Stimulated activated naive CD4-positive, alpha-beta T cell treated with Interleukin-2 at 50 U/mL for 16 hours (primary cell): ENCODE measurements around the gene DCC.

Experiments used
- DNase-seq: peaks from one replicate; lab custom pipeline; 2025; lab: John Stamatoyannopoulos, UW

The DCC gene

DNA sequence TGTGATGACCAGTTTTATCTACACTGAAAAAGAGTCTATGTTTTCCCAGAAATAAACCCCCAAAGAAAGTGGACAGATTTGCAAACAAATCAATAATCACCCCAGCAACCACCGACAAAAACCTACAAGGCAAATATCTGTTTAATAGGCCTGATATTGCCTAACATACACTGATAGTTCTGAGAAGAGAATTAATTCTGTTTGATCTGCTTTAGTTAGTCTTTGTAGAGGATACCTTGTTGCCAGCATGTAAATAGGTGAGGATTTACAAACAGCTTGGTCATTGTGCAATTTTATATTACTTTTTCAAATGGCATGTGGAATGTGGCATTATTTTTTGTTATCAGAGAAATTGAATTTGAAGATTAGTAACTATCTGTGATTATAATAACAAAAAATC is 86.5 kb downstream of the DCC start:
- DNase-seq = no peak

DNA sequence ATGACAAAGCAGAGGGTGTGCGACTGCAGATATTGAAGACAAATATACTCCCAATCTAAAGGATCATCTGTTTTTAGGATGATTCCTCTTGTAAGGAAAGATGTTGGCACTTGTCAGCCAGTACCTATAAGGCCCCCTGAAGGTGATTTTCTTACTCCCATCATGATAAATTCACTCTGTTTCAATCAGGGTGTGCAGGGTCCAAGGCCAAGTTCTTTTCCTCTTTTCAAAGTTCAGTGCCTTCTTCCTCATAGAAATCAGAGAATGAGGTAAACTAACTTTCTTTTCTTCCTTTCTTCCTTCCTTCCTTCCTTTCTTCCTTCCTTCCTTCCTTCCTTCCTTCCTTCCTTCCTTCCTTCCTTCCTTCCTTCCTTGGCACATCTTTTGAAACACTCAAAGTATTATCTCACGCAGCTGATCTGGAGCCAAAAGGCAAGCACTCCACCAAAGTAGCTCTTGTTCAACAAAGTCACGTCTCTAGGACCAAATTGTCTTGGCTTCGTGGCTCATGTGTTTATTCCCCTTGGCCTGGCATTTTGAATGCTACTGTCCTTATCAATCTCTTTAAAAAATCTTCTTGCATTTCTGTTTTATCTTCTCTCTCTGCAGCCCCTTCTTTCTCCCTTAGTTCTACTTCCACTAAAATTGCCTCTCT is 87.7 kb downstream of the DCC start:
- no peak for DNase-seq

DNA sequence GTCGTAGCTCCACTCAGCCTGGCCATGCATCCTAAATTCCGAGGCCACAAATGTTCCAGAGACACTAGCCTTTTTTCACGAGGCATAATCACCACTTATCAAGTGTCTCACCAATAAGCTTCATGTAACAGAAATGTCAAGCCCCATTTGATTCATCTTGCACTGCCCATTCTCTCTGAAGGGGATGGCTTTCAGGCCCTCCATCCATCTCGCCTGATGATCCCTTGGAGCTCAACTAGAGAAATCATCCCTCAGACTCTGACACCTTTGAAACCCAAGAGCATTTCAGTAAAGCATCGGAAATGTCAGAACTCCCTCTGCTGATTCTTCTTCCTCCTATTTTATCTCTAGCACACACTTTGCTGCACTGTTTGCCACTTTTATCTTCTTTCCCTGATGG is 91.7 kb downstream of the DCC start:
- DNase-seq = no peak

DNA sequence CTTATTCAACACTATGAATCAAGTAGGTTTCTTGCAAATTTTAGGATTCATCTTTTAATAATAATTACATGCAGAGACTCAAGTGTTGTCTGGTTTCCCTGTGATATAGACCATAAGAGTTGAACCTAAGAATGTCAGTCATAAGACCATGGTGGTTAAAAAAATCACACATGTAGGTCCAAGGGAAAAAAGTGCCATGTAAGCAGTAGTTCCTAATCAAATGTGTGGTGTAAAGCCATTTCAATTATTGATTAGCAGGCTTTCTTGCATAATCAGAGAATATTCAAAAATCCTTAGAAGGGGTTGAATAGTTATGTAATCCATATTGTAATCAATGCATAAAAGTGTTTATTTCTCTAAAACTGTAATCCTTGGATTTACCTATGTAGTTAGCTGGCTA is 93.8 kb downstream of the DCC start:
- no peak for DNase-seq

DNA sequence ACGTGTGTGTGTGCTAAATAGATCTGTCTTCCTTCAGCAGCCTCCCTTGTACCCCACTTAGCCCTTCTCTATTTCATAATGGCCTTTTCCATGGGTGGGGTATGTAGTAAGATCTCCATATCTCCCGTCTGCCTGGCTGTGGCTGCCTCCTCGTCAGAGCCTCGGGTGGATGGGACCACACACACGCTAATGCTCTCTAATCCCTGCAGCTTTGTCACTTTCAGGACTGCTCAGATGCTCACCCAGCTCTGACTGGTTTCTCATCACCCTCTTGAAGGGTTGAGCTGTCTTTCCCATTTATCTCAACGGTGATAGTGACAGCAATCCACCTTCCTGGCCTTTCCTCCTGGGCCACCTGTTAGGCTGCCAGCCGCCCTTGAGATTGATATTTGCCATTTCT is 95.3 kb downstream of the DCC start:
- no peak for DNase-seq

DNA sequence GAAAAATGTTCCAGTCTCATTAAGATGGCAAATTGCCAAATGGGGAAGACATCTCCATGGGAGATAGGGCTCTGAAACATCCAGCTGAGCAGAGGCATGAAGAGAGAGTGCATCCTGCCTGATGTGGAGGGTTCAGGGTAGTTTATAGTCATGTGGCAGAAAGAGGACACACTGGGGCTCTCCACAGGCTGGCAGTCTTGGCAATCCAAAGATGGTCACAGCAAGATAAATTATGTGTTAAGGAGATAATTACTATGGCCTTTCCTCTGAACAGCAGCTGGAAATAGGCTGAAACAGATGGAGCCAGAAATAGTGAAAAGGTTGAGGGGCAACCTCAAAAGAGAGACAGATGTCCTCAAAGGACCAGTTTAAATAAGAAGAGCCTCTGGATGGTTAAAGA is 97.2 kb downstream of the DCC start:
- DNase-seq = no peak

DNA sequence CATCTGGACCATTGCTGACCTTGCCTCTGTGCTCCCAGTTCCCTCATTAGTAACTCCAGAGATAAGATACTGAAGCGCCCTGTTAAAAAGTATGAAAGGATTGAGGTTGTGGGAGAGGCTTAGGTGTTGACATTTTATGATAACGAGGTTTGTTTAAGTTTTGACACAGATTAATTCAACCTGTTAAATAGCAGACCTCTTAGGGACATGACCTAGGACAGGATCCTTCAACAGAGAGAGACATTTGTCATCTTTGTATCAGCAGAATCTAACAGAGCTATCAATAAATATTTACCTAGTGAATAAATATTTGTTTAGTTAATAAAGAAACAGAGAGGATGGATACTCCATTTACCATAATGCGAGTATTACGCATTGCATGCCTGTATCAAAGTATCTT is 99.5 kb downstream of the DCC start:
- no peak for DNase-seq

DNA sequence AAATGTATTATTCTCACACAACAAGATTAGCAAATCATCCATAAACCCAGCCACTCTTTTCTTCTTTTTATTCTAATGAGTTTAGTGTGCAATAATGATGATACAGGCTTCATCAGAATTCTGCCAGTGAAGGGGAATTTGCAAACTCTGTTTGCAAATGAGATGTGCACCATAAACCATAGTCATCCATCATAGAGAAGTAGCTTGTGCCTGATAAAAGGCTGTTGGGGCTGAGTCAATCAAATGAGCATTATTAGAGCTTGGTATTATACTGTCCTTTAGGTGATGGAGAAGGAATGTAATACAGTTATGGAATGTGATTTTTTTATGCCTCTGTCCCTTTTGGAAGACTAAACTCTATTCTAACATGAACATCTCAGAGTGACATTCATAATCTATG is 101.8 kb downstream of the DCC start:
- DNase-seq = no peak

DNA sequence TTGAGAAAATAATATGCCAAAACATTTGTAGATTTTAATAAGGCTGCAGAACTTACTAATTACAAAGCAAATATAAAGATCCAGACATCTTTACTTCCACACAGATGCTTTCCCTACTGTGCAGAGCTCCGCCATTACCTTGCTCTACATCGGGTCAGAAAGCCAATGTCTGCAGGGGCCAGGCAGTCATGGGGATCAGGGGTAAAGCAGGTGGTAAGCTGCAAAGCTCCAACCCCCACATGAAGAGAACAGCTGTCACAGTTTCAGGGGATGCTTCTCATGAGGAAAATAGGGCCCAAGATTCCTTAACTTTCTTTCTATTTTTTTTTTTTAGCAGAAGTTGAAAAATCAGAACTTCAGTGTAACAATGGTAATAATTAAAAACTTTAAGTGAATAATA is 102.7 kb downstream of the DCC start:
- DNase-seq = no peak

DNA sequence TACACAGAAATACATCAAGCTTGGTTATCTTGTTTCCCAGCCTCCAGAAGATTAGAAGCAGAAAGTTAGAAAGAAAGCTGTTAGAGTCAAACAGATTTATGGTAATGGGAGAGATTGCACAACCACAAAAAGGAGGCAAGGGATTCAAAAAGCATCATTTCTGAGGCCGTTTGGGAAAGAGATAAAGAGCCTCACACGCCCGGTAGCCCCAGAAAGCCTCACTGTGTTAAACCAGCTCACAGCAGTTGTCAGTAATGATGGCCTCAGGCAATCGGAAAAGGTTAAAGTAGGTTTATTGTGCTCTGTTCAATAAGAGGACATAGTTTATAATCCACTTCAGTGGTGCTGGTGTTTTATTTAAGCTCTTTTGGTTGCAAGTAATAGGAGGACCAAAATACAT is 111.3 kb downstream of the DCC start:
- no peak for DNase-seq

DNA sequence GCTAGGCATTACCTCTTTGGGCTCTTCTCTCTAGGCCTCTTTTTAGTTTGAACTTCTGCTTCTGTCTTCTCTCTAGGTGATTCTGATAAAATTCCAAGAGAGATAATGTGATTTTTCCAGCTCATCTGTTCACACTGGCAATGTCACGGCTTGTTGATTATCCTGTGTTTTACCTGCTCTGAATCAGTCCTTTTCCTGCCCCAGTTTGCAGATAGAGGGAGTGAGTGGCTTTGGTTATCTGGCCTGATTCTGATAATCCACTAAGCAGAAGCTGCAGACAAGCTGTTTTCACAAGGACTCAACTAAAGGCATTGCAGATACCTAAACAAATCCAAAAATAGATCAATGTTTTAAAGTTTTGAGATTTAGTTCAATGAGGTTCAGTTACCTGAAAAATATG is 111.9 kb downstream of the DCC start:
- DNase-seq = no peak

DNA sequence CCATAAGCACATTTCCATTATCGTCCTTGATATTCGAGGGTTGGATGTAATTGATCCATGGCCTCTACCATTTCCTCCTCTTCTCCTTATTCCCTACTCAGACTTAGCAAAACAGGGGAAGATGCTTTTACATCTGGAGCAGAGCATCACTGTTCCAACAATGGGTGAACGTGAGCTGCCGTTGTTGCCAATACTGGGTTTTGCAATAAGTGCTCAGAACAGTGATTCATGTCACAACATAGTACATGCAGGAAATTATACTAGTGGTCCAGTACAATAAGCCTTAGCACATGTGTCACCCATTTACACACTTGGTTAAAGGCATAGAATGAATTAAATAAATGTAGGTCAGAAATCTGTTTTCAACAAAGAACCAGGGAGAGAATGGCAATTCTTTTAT is 112.4 kb downstream of the DCC start:
- DNase-seq = no peak

DNA sequence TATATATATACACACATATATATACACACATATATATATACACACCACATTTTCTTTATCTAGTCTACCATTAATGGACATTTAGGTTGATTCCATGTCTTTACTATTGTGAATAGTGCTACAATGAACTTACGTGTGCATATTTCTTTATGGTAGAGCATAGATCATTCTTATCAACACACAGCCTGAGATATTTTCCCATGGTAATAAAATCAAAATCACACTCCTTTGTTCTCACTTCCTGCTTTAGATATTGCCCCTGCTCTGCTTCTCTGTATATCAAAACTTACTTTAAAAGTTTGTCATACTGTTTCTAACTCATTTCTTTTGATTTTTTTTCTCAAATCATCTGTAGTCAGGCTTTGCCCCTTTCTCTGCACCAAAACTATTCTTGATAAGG is 119.9 kb downstream of the DCC start:
- no peak for DNase-seq

DNA sequence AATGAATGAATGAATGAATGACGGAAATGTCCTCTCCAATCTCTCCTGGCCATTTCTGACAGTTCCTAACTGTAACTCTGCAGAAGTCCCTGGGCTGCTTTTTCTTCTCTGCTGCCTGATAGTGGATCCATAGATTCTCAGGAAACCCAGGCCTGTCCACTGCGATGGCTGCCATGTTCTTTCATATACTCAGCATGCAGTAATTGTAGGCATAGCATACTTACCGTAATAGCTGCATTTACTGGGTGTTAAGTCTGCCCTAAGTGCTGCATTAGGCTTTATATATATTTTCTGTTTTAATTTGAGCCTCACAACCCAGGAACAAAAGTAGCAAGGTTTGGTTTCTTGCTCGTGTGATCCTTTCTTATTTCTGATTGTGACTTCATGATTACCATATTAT is 122.9 kb downstream of the DCC start:
- DNase-seq = no peak

DNA sequence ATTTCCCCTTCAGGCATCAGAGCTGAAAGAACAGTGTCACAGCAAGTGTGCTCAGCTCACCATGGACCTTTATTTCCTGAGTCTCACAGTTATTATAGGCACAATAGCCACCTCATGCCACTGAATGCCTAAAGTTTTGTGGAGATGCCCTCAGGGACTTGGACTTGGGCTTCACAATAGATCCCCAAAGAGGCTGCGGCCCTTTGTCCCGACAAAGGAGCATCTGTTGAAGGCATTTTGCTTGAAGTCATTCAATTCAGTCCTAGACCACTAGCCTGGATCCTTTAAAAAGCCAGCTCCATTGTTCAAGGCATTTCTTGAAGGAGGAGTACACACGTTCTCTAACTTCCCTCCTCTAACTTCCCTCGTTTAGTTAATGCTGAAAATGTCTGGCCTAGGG is 125.4 kb downstream of the DCC start:
- no peak for DNase-seq

DNA sequence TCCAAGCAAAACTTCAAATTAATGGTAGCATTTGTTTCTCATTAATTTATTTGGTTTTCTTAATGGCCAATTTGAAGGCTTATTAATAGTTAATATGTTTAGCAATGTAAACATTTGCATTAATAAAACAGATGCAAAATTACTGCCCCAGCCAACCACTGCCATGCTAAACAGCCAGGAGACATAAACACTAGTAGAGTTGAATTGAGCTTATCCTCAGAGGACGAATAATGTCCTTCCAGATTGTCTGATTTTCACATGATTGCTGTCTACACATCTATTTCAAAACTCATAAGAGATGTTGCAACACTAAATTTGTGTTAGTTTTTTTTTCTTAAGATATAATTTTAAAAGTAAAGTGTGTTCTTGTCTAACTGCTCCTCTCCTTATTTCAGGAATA is 128.5 kb downstream of the DCC start:
- DNase-seq = no peak

DNA sequence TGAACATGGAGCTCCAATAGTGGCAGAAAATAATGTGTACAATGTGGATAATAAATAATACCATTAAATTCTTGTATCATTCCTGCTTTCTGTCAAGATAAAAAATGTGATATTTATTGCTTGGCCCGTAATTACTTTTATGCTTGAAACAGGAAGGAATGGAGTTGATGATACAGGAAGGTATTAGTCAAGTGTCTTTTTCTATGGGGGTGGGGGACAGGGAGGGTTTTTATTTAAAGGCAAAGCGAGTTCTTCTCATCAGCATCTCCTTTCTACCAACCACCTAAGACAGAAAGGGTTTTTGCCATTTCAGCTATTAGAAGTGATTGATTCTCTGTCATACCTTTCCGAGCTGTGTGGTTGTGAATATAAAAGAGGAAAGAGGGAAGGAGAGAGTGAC is 135.3 kb downstream of the DCC start:
- no peak for DNase-seq

DNA sequence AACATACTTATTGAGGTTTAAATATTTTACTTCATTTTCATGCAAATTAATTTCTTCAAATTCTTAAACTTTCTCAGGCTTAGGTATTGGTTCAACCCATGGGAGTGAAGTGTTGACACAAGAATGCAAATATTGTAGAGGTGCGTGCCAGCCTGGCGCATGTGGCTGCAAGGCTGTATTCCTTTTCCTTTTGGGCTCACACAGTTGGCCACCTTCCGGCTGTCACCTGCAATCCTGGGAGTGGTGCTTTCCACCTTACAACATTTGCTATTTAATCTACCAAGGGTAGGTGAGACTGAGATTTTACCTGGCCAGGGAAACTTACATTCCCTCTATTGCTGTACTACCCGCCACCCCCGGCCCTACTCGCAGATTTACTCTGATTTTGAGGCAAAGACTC is 141.1 kb downstream of the DCC start:
- DNase-seq = no peak

DNA sequence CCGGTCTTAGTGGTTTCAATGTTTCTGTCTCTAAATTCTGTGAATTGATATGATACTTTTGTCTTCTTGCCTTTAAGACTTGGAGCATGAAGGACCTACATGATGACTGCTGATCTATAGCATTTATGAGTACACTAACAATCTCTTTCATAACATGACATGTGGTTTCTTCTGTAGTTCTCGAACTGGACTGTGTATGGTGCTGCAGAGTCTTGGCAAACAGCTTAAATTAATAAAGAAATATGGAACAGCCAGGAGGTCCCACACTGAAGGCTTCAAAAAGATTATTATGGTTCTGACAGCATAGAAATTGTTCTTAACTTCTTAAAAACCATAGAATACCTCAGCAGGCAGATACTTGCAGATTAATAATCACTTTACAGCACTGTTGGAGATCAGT is 145.0 kb downstream of the DCC start:
- DNase-seq = no peak

DNA sequence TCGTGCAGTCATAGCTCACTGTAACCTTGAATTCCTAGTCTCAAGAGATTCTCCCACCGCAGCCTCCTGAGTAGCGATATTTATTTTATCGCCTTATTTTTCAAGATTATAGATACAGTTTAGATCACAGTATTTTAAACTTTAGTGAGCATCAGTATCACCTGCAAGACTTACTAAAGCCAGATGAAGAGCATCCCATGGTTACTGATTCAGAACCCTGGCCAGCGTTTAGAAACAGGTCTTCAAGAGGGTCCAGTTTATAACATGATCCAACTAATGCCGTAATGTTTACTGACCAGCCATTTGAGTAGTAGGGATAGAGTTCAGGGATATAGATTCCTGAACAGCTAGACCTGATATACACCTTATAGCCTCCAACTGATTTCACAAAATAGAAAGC is 146.1 kb downstream of the DCC start:
- DNase-seq = no peak

DNA sequence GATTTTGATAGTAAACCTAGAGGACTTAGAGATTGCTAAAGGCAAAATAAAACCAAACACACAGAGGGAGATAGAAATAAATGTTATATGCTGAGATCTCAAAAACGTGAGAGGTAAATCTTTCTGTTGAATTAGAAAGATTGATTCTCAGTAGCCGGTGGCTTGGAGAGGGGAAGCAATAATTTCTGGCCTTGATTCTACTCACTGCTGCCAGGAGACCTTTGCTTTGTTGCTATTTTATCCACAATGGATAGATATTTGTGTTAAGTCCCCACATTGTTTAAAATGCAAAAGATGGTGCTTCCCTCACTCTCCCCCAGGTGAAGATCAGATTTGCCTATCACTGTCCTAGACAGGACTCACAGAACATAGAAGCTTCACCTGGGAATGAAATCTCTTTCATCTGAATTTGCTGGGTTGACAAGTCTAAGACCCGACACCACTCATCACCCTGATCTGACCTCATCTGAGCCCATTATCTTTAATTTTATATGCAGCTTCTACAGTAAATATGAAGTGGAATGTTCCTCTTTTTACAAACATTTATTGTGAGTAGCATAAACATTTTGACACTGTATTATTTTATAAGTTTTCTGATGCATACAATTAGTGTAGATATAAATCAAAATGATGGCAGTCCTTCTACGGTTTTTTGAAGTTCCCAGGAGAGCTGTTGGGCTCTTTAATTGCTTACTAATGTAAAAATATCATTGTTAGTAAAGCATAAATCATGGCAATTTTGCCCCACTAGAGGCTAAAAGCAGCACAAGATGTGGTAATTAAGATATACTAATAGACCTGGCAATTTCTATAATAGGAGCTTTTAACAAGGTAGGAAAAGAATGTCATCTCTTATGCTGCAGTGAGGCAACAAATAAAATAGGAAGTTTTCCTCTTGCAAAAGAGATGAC is 149.7 kb downstream of the DCC start:
- no peak for DNase-seq

DNA sequence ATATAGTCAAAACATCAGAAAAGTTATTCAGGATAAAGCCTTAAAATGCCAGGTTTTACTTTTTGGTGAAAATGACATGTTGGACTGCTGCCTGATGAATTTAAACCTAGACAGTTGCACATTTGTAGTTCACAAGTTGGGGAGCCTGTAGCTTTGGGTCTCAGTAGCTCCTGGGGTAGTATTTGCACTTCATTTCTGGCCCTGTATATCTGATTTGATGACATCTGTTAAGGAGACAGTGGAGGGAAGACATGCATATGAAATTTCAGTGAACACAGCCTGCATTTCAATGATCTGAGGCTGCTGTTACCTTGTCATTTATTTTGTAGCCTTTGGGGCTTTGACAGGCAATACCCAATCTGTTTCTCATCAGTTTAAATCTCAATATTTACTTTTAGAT is 156.4 kb downstream of the DCC start:
- no peak for DNase-seq

DNA sequence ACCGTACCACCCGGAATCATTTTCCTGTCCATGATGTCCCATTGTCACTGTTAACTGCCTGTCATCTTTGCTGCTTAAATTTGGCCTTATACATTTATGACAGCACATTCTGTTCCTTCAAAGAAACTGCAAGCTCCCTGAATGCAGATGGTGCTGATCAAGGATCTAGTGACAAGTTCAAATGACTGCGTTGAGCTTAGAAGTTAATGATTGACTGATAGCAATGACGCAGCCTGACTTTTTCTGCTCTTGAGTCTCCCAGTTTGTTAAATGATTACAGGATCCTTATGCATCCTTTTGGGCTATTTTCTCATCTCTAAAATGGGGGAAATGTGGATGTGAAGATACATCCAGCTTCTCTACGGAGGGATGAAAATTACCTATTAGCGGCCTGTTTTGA is 159.0 kb downstream of the DCC start:
- DNase-seq = no peak

DNA sequence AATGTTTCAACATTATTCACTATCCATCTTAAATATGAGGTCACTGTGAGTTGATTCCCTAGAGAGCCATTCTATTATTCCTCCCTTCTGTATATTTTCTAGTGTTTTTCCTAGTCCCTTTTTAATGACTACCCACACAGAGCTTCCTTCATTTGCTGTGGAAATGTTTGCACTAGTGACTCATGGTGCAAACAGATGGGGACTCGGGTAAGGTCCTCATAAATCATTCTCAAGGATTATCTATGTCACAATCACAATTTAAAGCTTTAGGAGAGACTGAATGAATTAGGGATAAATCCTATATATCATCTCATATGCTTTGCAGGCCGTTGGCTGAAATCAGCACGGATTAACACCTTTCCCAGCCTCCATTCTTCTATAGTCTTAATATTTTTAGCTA is 159.6 kb downstream of the DCC start:
- DNase-seq = no peak
